Endodermal cell (in vitro differentiated cells): ENCODE results near the gene TCF7L2. TPM values are rescaled to one million over a fixed set of nuclear protein-coding genes. Genes with fewer than 3 reads are reported as not detected.
"Not testable (repeated sequence)": the region's sequence is repeated elsewhere in the genome, so short reads cannot be mapped to it uniquely, and the experiment has no call there.

Source experiments
- DNase-seq: peaks from one replicate; pipeline ENCODE4 v3.0.0-alpha.2; 2017
- H3K27ac ChIP-seq: 2 replicates; pipeline ENCODE4 v1.5.1; 2013; ENCODE audit warnings: mild to moderate bottlenecking, low read depth, low read length, moderate library complexity
- H3K27me3 ChIP-seq: 2 replicates; pipeline ENCODE4 v1.6.1; 2013; ENCODE audit warnings: mild to moderate bottlenecking, low read length, moderate library complexity; ENCODE audit not compliant: insufficient read depth, control insufficient read depth, poor library complexity, severe bottlenecking
- H3K36me3 ChIP-seq: 2 replicates; pipeline ENCODE4 v1.7.0; 2013; ENCODE audit warnings: mild to moderate bottlenecking, low read length, moderate library complexity; ENCODE audit not compliant: control insufficient read depth, insufficient read depth
- H3K4me1 ChIP-seq: one replicate; pipeline ENCODE4 v1.7.0; 2013; ENCODE audit warnings: low read length; ENCODE audit not compliant: control insufficient read depth, insufficient read depth
- H3K4me3 ChIP-seq: 2 replicates; pipeline ENCODE4 v1.5.1; 2013; ENCODE audit warnings: mild to moderate bottlenecking, low read length, moderate library complexity
- H3K9ac ChIP-seq: 2 replicates; pipeline ENCODE4 v1.6.1; 2013; ENCODE audit warnings: mild to moderate bottlenecking, low read length, moderate library complexity; ENCODE audit not compliant: poor library complexity, severe bottlenecking; ENCODE audit errors: extremely low read depth
- H3K9me3 ChIP-seq: 2 replicates; pipeline ENCODE4 v1.6.1; 2013; ENCODE audit warnings: mild to moderate bottlenecking, low read length, moderate library complexity; ENCODE audit not compliant: control insufficient read depth
- H3K27ac Mint-ChIP-seq: 2 replicates; pipeline ENCODE4 v1.8.0; 2020; ENCODE audit warnings: mixed read lengths
- H3K27me3 Mint-ChIP-seq: 2 replicates; pipeline ENCODE4 v1.8.0; 2021; ENCODE audit warnings: mild to moderate bottlenecking, mixed read lengths; ENCODE audit not compliant: insufficient read depth
- H3K36me3 Mint-ChIP-seq: 2 replicates; pipeline ENCODE4 v1.8.0; 2020; ENCODE audit warnings: low read depth, mixed read lengths
- H3K4me1 Mint-ChIP-seq: 2 replicates; pipeline ENCODE4 v1.8.0; 2020; ENCODE audit warnings: mixed read lengths
- H3K4me3 Mint-ChIP-seq: 2 replicates; pipeline ENCODE4 v1.8.0; 2020; ENCODE audit warnings: mild to moderate bottlenecking, moderate library complexity, mixed read lengths
- H3K9me3 Mint-ChIP-seq: 2 replicates; pipeline ENCODE4 v1.8.0; 2020; ENCODE audit warnings: mild to moderate bottlenecking, mixed read lengths
- CTCF ChIP-seq: fragments of 200-600 bp; sonication (generic); conservative IDR thresholded peaks from 2 replicates; pipeline ENCODE4 v1.5.0; 2021; ENCODE audit warnings: antibody characterized with exemption, mild to moderate bottlenecking
- WGBS, 2 experiments: methylation state at CpG; one replicate each; pipeline versions ENCODE4 v1.1.5 to v1.1.7; 2013; ENCODE audit warnings: missing lambda C conversion rate in 2 of 2, mixed read lengths in 1 of 2; ENCODE audit not compliant: insufficient coverage in 1 of 2, insufficient read length in 1 of 2; 5-methylcytosine and 5-hydroxymethylcytosine counted together
- total RNA-seq, 2 donors: library from RNA; stranded (reverse); fragmentation: NEBNext Ultra II Directional in 1 of 2; extraction: Animal tissue kit (Norgen Biotek cat#: 25700) in 1 of 2; gene quantifications; 2 replicates in 1 of 2; 3 replicates in 1 of 2; pipeline ENCODE4 v1.2.1, GENCODE V29; 2021

TCF7L2 gene
- total RNA-seq, 2 donors from 2014 or later: 73.2 to 105 TPM

GRCh38 chr10:113063043-113063967 is 113.3 kb downstream of the TCF7L2 start:
- Histone ChIP-seq H3K27me3 (no peaks in the 10 kb centered on the region), H3K4me1 (peaks cover 60% of the 10 kb centered on the region), H3K27ac (no peak overlapping the region), H3K36me3 (peaks cover 43% of the 10 kb centered on the region), H3K4me3 (peak overlapping the region; percentile 39), H3K9me3 (no peaks in the 10 kb centered on the region), H3K9ac (peak overlapping the region; percentile 22)
- H3K27me3 Mint-ChIP-seq: no peaks in the 10 kb centered on the region
- H3K36me3 Mint-ChIP-seq: peaks cover 15% of the 10 kb centered on the region
- H3K9me3 Mint-ChIP-seq: no peaks in the 10 kb centered on the region
- peak; percentile 85 for DNase-seq
- 61 to 64% methylated on average over 5 to 12 of the region's 14 CpGs for WGBS, 2 experiments
- H3K4me3 Mint-ChIP-seq: peak overlapping the region; percentile 11
- peaks cover 10% of the 10 kb centered on the region for H3K4me1 Mint-ChIP-seq
- peak overlapping the region; percentile 84 for H3K27ac Mint-ChIP-seq
- peak; percentile 69 for TF ChIP-seq CTCF

- H3K4me1 Mint-ChIP-seq: peaks cover 10% of the 10 kb centered on the region
- Histone ChIP-seq H3K9ac (no peak overlapping the region), H3K27me3 (no peaks in the 10 kb centered on the region), H3K4me3 (peak overlapping the region; percentile 25), H3K4me1 (peaks cover 53% of the 10 kb centered on the region), H3K9me3 (no peaks in the 10 kb centered on the region), H3K27ac (no peak overlapping the region), H3K36me3 (peaks cover 50% of the 10 kb centered on the region)
- H3K27me3 Mint-ChIP-seq: no peaks in the 10 kb centered on the region
- H3K27ac Mint-ChIP-seq: peak overlapping the region; percentile 84
- 80 to 83% methylated on average over 3 to 5 of the region's 5 CpGs for WGBS, 2 experiments
- peak; percentile 51 for DNase-seq
- TF ChIP-seq CTCF: no peak
- no peaks in the 10 kb centered on the region for H3K9me3 Mint-ChIP-seq
- peak overlapping the region; percentile 11 for H3K4me3 Mint-ChIP-seq
- peaks cover 22% of the 10 kb centered on the region for H3K36me3 Mint-ChIP-seq
Measured at GRCh38 chr10:113064039-113064438, 114.0 kb downstream of the TCF7L2 start.

DNA sequence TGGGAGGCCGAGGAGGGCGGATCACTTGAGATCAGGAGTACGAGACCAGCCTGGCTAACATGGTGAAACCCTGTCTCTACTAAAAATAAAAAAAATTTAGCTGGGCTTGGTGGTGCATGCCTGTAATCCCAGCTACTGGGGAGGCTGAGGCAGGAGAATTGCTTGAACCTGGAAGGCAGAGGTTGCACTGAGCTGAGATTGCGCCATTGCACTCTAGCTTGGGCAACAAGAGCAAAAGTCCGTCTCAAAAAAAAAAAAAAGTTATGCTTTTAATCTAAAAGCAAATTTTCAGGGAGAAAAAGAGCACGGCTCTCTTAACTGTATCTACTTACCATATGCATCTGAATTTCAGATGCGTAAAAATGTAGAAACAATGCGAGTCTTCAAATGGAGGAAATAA is 116.1 kb downstream of the TCF7L2 start:
- not testable (repeated sequence) for H3K4me3 ChIP-seq, H3K9me3 ChIP-seq, H3K9ac ChIP-seq, H3K27ac Mint-ChIP-seq, H3K27me3 Mint-ChIP-seq, H3K27ac ChIP-seq, H3K9me3 Mint-ChIP-seq, H3K4me3 Mint-ChIP-seq, DNase-seq, H3K27me3 ChIP-seq
- 94 to 96% methylated on average over 7 to 8 of the region's 8 CpGs for whole genome bisulfite sequencing, 2 experiments
- Mint-ChIP-seq H3K4me1 (peaks cover 23% of the 10 kb centered on the region), H3K36me3 (peaks cover 37% of the 10 kb centered on the region)
- Histone ChIP-seq H3K36me3 (peaks cover 64% of the 10 kb centered on the region), H3K4me1 (peaks cover 48% of the 10 kb centered on the region)
